Sciatic nerve (tissue), 2 donors: ENCODE results near the gene GARNL3. TPM values are rescaled to one million over a fixed set of nuclear protein-coding genes. Genes with fewer than 3 reads are reported as not detected.
A peak's percentile ranks its signal among the peaks of the same experiment; 100 is the strongest.

Experiments used
- ATAC-seq: fragments of 200-7000 bp; cut with Tn5 transposase; one replicate; pipeline ENCODE4 v1.9.1; 2020; ENCODE audit warnings: mild to moderate bottlenecking, moderate library complexity
- DNase-seq: peaks from one replicate; pipeline ENCODE4 v3.0.0-alpha.2; 2020; ENCODE audit warnings: low spot score
- intact Hi-C: fragments of 100-400 bp; cut with DNase I; formaldehyde crosslinking; loops from one replicate; pipeline ENCODE4 v1.14.2; 2022
- total RNA-seq: library from RNA; stranded (reverse); fragmentation: NEBNext Ultra II Directional; extraction: Animal tissue kit (Norgen Biotek cat#: 25700); gene quantifications from one replicate; pipeline ENCODE4 v1.2.1, GENCODE V29; 2021
- donor health status: DM: no; HTN: no; CAD: no.
- donor health status: DM: no; HTN: no; CAD: no.

The GARNL3 gene
- total RNA-seq, 1 donor from 2014 or later = 33.7 TPM

GRCh38 chr9:127305206-127305837 is 40.7 kb downstream of the GARNL3 start:
- intact Hi-C loops = no loop called here
- no peak for DNase-seq
- ATAC-seq = no peak

DNA sequence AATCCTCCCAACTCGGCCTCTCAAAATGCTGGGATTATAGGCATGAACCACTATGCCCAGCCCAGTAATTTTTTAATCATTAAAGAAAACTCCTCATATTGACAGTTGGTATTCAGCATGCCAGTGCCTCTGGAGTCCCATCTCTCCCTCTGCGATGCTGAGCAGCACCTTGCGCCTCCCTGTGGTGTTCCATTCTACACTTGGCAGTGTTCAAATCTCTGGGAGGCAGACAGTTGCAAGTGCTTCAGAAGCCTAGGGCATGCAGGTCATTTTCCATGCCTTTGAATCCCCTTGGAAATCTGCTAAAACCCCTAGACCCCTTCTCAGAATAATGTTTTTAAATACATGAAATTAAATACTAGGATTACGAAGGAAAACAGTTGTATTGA is 41.3 kb downstream of the GARNL3 start:
- DNase-seq (no peak), ATAC-seq (no peak)
- intact Hi-C loops = no loop called here

GRCh38 chr9:127307802-127308201 is 43.2 kb downstream of the GARNL3 start:
- intact Hi-C loops = no loop called here
- DNase-seq = no peak
- ATAC-seq = no peak

DNA sequence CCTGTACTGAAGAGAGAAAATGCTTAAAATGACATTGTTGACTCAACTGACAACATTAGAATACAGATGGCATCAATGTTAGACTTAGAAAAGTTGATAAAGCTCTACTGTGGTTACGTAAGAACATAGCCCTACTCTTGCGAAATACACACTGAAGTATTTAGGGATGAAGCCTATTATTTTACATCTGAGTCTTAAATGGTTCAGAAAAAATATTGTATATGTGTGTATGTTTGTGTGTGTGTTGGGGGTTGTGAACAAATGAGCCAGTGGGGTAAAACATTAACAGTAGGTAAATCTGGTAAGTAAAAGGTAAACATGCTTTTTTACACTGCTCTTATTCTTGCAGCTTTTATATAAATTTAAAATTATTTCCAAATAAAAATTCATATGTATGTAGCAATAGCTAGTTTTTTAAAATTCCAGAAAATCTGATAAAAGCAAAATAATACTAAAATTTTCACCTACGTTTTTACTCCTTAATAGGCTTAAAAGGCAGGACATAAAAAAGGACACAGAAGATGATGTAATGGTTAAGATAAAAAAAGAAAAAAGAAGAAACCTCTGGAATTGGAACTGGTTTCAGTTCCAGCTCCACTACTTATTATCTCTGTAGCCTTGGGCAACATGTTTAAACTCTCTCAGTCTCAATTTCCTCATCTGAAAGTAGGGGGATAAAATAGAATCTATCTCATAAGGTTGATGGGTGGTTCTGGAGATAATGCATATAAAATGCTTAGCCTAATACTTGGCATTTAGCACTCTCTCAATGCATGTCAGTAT is 44.3 kb downstream of the GARNL3 start:
- ATAC-seq (peak; percentile 83), DNase-seq (no peak)
- intact Hi-C loops = no loop called here

DNA sequence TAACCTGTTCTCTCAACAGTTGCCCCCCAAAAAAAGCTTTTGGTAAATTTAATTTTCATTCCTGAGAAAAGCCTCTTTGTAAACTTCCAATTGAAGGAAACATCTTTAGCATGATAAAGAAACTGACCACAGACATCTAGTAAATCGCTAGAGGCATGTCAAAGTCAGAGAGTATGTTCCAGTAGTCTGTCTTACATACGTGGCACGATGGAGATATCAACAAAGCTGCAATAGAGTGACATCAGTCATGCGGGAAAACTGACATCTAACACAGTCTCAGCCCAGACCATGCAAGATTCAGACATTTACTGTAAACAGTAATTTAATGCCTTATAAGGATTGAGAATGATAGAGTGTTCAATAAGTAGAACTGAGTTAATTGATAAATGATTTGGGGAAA is 45.1 kb downstream of the GARNL3 start:
- ATAC-seq = no peak
- no peak for DNase-seq
- intact Hi-C loops = no loop called here

DNA sequence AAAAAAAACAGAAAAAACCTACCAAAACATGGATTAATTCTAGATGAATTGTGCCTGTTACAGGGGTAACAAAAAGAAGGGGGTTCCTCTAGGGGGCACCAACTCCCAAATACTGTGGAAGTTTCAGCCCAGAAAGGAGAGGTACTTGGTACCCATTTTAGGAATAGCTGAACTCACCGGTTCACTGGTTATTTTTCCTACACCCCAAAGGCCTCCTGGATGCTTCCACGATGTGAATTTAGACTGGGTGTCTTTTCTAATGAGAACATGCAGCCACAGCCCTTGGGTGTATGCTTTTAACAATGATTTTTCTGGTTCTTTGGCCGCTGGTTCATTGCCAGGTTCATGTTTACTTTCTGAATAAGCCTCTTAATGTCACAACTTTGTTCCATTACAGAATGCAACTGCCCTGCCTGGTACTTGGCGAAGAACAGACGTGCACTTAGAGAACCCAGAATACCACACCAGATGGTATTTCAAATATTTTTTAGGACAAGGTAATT is 46.7 kb downstream of the GARNL3 start:
- DNase-seq (no peak), ATAC-seq (peak; percentile 58)
- intact Hi-C loops = no loop called here

DNA sequence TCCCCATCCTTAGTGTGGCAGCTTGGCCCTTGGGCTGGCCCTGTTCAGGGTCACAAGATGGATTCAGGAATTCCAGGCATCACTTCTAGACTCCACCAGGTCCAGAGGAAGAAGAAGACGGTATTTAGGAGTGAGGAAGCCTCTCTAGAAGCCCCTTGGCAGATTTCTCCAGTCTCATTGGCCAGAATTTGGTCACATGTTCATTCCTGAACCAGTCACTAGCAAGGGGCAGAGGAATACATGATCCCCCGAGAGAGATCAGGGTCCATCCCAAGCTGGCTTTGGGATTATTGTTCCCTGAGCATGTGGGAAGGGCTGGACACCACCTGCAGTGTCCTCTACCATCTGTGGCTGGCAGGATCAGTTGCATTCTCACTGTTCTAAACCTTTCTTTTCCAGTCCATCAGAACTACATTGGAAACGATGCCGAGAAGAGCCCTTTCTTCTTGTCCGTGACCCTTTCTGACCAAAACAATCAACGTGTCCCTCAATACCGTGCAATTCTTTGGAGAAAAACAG is 48.5 kb downstream of the GARNL3 start:
- ATAC-seq (no peak), DNase-seq (no peak)
- intact Hi-C loops = no loop called here

DNA sequence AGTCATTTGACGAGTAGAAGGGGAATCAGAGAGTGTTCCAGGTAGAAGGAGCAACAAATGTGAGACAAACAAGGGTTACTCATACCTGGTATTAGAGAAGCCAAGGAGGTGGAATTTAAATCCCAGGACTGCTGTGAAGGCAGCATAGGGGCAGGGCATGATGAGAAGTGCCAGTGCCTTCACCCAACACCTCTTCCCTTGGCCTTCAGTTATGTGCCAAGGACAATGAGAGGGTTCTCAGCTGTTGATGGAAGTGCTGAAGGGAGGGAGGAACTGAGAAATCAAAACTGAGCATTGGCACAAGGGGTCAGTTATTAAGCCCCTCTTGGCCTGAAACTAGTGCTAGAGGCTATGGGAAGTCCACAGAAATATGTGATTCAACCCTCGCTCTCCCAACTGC is 50.3 kb downstream of the GARNL3 start:
- ATAC-seq (no peak), DNase-seq (no peak)
- intact Hi-C loops = no loop called here

- ATAC-seq (peak; percentile 95), DNase-seq (no peak)
- intact Hi-C loops = no loop called here
Observed at GRCh38 chr9:127316586-127317323, 52.2 kb downstream of the GARNL3 start.

DNA sequence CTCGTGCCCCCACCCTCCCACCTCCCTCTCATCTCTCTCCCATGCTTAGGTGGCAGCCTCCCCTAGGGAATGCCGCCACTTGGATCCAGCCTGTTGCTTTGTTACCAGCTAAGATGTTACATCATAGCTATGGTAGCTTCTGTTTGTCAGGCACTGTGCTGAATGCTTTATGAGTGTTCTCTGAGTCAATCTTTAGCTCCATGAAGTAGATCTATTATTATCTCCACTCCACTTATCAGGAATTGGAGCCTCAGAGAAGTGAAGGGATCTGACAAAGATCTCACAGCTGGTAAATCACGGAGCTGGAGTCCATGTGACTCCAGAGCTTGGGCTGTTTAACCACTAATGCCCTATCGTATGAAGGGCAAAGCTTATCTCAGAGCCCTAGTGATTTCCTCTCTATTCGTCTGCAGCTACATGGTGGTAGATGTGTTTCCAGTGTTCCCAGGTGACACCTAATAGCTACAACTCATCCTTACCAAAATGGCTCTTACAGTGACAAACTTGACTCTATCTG is 54.1 kb downstream of the GARNL3 start:
- intact Hi-C loops = no loop called here
- DNase-seq = no peak
- no peak for ATAC-seq

DNA sequence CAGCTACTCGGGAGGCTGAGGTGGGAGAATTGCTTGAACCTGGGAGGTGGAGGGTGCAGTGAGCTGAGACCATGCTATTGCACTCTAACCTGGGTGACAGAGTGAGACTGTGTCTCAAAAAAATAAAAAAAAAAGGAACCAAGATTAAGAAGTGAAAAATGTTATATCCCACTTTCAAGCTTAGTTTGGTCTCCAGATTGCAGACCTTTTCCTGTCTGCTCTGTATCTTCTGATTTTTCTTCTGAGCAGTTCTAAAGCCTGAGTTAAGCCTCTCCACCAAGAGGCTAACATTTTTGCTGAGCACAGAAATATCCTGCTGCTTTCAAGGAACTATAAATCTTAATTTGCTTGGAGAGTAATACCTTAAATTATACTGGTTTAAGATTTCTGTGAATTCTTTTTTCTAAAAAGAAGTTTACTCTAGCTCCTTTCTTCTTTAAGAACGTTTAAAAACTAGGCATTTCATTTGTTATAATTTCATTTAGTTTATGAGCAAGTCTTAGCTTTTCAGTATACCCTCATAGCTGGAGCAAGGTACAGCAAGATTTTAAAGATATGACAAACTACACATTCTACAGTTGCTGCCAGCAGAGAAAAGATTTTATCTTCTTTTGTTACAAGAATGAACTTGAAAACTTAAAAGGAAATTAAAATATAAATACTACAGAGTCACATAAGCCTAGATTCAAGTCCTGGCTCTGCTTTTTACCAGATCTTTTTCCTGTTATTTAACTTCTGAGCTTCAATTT is 55.0 kb downstream of the GARNL3 start:
- intact Hi-C loops = no loop called here

GRCh38 chr9:127320115-127320378 is 55.5 kb downstream of the GARNL3 start:
- intact Hi-C loops = no loop called here
- no peak for ATAC-seq
- DNase-seq = no peak

More for the DNA sequence above, 55.0 kb downstream of the GARNL3 start:
- ATAC-seq (no peak), DNase-seq (no peak)

DNA sequence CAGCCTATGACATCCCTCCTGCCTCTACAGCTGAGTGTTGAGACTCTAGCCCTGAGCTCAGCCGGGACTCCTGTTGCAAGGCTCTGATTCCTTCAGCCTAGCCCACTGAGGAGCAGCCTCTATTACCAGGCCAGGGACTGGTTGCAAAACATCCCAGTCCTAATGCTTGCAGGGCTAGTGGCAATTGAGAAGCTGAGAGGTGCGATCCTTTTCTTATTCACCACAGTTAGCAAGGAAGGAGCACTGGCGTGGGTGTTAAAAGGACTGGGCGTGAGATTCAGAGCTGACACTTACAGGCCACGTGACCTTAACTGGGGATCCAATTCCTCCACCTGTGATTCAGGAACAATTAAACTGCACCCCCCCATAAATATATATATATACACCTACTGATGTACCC is 58.8 kb downstream of the GARNL3 start:
- intact Hi-C loops = no loop called here
- DNase-seq = no peak
- ATAC-seq = no peak

- no peak for DNase-seq
- ATAC-seq = no peak
- intact Hi-C loops = no loop called here
Observed at GRCh38 chr9:127330501-127330900, 65.9 kb downstream of the GARNL3 start.

- intact Hi-C loops = no loop called here
- no peak for DNase-seq
- peak; percentile 87 for ATAC-seq
Observed at GRCh38 chr9:127333221-127334064, 68.9 kb downstream of the GARNL3 start.

GRCh38 chr9:127334725-127335124 is 70.2 kb downstream of the GARNL3 start:
- intact Hi-C loops = no loop called here

GRCh38 chr9:127336086-127336485 is 71.5 kb downstream of the GARNL3 start:
- DNase-seq (no peak), ATAC-seq (no peak)
- intact Hi-C loops = no loop called here

More at GRCh38 chr9:127334725-127335124, 70.2 kb downstream of the GARNL3 start:
- DNase-seq (no peak), ATAC-seq (no peak)
